Measurements from ENCODE around the gene NOLC1. TPM values are rescaled to one million over a fixed set of nuclear protein-coding genes. Genes with fewer than 3 reads are reported as not detected.
A peak's percentile ranks its signal among the peaks of the same experiment; 100 is the strongest.

The NOLC1 gene
- total and polyA plus RNA-seq, 2 of the 4 experiments (the other 2 are of a cell fraction): 43.2 to 55.3 TPM

DNA sequence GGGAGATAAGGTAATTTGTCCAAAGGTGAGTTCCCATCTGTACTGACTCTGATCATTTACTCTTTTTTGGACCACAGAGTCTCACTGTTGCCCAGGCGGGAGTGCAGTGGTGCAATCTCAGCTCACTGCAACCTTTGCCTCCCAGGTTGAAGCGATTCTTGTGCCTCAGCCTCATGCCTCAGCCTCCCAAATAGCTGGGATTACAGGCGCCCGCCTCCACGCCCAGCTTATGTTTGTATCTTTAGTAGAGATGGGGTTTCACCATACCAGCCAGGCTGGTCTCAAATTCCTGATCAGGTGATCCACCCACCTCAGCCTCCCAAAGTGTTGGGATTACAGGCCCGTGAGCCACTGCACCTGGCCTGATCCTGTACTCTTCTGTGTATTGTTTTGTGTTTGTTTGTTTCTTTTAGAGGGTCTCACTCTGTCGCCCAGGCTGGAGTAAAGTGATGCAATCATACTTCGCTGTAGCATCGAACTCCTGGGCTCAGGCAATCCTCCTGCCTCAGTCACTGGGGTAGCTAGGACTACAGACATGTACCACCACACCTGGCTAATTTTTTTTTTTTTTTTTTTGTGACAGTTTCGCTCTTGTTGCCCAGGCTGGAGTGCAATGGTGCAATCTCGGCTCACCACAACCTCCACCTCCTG is 2.4 kb downstream of the NOLC1 start:
- Histone ChIP-seq H2BK20ac (ENCODE audit: low read depth, low read length) (no peak overlapping the region), H2AK9ac (replicated peaks; ENCODE audit: low read depth, low read length, poor library complexity) (no peak overlapping the region), H4K20me1 (ENCODE audit: insufficient read depth, low read length) (peaks cover 42% of the 10 kb centered on the region), H2BK15ac (ENCODE audit: low read depth, low read length) (no peak overlapping the region), H3K4me2 (ENCODE audit: low read depth, low read length) (no peak overlapping the region), H3K18ac (ENCODE audit: low read depth, low read length) (no peak overlapping the region), H2BK5ac (ENCODE audit: low read depth, low read length, poor library complexity, severe bottlenecking) (no peak overlapping the region), H3K4ac (ENCODE audit: low read depth, low read length) (no peak overlapping the region), H3K23ac (ENCODE audit: low read depth, low read length) (no peak overlapping the region), H2AFZ (replicated peaks; ENCODE audit: low read length, poor library complexity) (no peak overlapping the region), H3K4me1 (ENCODE audit: control insufficient read depth, insufficient read depth, low read length) (peaks cover 6% of the 10 kb centered on the region; the same call in 1 of the 2 replicates), H3K56ac (ENCODE audit: extremely low read depth, insufficient read depth, low read length) (no peak overlapping the region), H2BK120ac (ENCODE audit: low read depth, low read length) (no peak overlapping the region), H3K79me1 (ENCODE audit: low read depth in 1 of 2, low read length in 2 of 2) (peaks cover 18 to 53% of the 10 kb centered on the region in 2 experiments), H2AK5ac (ENCODE audit: low read depth, low read length) (no peak overlapping the region), H3K4me3 (ENCODE audit: insufficient read depth, low read depth, low read length) (no peak overlapping the region), H4K91ac (ENCODE audit: insufficient read depth, low read depth, low read length) (no peak overlapping the region), H3K9me3 (ENCODE audit: control insufficient read depth, insufficient read depth, low read length) (no peaks in the 10 kb centered on the region), H3K9ac (ENCODE audit: low read depth, low read length) (no peak overlapping the region), H4K8ac (ENCODE audit: low read depth in 2 of 2, low read length in 2 of 2) (no peak overlapping the region), H3K27ac (ENCODE audit: insufficient read depth, low read length) (no peak overlapping the region), H4K5ac (ENCODE audit: low read depth, low read length) (no peak overlapping the region), H3K36me3 (ENCODE audit: control insufficient read depth, insufficient read depth, low read length) (peaks cover 29% of the 10 kb centered on the region), H3K27me3 (ENCODE audit: control insufficient read depth, insufficient read depth, low read length) (no peaks in the 10 kb centered on the region), H3K14ac (replicated peaks; ENCODE audit: low read depth, low read length) (no peak overlapping the region), H3K9me1 (ENCODE audit: insufficient read depth, low read length) (peaks cover 3% of the 10 kb centered on the region; the same call in 1 of the 2 replicates)
- intact Hi-C loops (cut with micrococcal nuclease): no loop called here
- no peak for TF ChIP-seq MXI1 (IDR thresholded peaks at IDR 0.05; ENCODE audit: borderline replicate concordance, low read depth, low read length)
- TF ChIP-seq CEBPB (IDR thresholded peaks at IDR 0.05; ENCODE audit: low read depth, low read length): peak; percentile 58
- ChIA-PET CTCF (interaction anchor here (1.2 kb wide), 1 partner anchor 15 kb away, joined by 3 read pairs; no protein-coding TSS in a partner anchor), POLR2A (ENCODE audit: unreplicated experiment) (no interaction called here)
- ATAC-seq (ENCODE audit: low read depth) (no peak), DNase-seq (no peak)
- BruUV-seq (replicated peaks): no TSS peak
- in situ Hi-C loops (cut with MboI; ENCODE audit: low sequenced_read_pairs): no loop called here
- dilution Hi-C loops (cut with HindIII; ENCODE audit: low sequenced_read_pairs, unreplicated experiment): no loop called here
- WGBS, 2 experiments (ENCODE audit: extremely low coverage in 2 of 2, insufficient read length in 1 of 2): 100% methylated on average over 1 of the region's 11 CpGs; no CpG with 5 or more reads in 1 of the 2 experiments

Data from IMR-90 (cell line).